ENCODE measurements around the gene ZNF862. TPM values are rescaled to one million over a fixed set of nuclear protein-coding genes. Genes with fewer than 3 reads are reported as not detected.

The ZNF862 gene
- total RNA-seq, 6 donors from 2014 or later = 7.1 to 31.4 (median 16.7) TPM

- no peak for TF ChIP-seq EP300 (IDR thresholded peaks at IDR 0.05)
- TF ChIP-seq POLR2AphosphoS5 (IDR thresholded peaks at IDR 0.05) = no peak
- TF ChIP-seq POLR2A (IDR thresholded peaks at IDR 0.05) = no peak
- TF ChIP-seq, protein P1, sequence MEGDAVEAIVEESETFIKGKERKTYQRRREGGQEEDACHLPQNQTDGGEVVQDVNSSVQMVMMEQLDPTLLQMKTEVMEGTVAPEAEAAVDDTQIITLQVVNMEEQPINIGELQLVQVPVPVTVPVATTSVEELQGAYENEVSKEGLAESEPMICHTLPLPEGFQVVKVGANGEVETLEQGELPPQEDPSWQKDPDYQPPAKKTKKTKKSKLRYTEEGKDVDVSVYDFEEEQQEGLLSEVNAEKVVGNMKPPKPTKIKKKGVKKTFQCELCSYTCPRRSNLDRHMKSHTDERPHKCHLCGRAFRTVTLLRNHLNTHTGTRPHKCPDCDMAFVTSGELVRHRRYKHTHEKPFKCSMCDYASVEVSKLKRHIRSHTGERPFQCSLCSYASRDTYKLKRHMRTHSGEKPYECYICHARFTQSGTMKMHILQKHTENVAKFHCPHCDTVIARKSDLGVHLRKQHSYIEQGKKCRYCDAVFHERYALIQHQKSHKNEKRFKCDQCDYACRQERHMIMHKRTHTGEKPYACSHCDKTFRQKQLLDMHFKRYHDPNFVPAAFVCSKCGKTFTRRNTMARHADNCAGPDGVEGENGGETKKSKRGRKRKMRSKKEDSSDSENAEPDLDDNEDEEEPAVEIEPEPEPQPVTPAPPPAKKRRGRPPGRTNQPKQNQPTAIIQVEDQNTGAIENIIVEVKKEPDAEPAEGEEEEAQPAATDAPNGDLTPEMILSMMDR (IDR thresholded peaks at IDR 0.05) = no peak
- WGBS, 2 donors = 96 to 98% methylated on average over 11 to 13 of the region's 19 CpGs
- no peaks in the 10 kb centered on the region for H3K36me3 ChIP-seq
- peak in 1 of 2 donors; percentile 68 for DNase-seq
- no peaks in the 10 kb centered on the region for H3K27me3 ChIP-seq
- no peak overlapping the region for H3K4me3 ChIP-seq
- no peaks in the 10 kb centered on the region for H3K4me1 ChIP-seq
- no peaks in the 10 kb centered on the region for H3K9me3 ChIP-seq
- H3K27ac ChIP-seq = no peak overlapping the region
- ATAC-seq (ENCODE audit: low FRiP score in 2 of 2) = no peak
Observed at GRCh38 chr7:149824748-149825566, 13.2 kb upstream of the ZNF862 start.

DNA sequence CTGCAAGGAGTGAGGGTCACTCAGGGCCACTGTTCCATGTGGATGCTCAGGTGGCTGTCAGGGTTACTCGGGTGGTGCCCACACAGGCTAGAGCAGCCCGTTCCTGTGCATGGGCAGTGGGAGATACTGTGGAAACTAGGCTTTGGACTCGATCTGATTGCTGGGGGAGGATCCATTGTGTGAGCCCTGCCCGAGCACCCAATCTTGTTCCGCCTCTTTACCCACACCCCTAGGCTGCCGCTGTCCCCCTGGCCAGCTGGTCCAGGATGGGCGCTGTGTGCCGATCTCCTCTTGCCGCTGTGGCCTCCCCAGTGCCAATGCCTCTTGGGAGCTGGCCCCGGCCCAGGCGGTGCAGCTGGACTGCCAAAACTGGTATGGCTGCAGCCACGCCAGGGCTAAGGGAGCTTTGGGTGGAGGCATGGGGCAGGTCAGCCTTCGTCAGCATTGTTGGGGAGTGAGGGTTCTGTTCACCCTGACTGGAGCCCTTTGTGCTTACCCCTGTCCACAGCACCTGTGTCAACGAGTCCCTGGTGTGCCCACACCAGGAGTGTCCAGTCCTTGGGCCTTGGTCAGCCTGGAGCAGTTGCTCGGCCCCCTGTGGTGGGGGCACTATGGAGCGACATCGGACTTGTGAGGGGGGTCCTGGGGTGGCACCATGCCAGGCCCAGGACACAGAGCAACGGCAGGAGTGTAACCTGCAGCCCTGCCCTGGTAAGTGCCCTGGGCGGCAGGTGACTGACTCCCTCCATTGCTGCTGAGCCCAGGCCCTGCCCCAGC lies 12.4 kb upstream of the ZNF862 start:
- ATAC-seq (ENCODE audit: low FRiP score in 2 of 2) (no peak), DNase-seq (peak in 1 of 2 donors; percentile 74)
- no peaks in the 10 kb centered on the region for H3K9me3 ChIP-seq
- H3K36me3 ChIP-seq = no peaks in the 10 kb centered on the region
- H3K27me3 ChIP-seq = no peaks in the 10 kb centered on the region
- H3K27ac ChIP-seq = no peak overlapping the region
- no peak overlapping the region for H3K4me3 ChIP-seq
- 82 to 85% methylated on average over 12 to 19 of the region's 19 CpGs for WGBS, 2 donors
- no peak for TF ChIP-seq POLR2A (IDR thresholded peaks at IDR 0.05)
- TF ChIP-seq POLR2AphosphoS5 (IDR thresholded peaks at IDR 0.05) = no peak
- no peak for TF ChIP-seq EP300 (IDR thresholded peaks at IDR 0.05)
- TF ChIP-seq, protein P1 (IDR thresholded peaks at IDR 0.05) = no peak
- no peaks in the 10 kb centered on the region for H3K4me1 ChIP-seq

GRCh38 chr7:149826344-149827088 lies 11.7 kb upstream of the ZNF862 start:
- DNase-seq (peak in 1 of 2 donors; percentile 59), ATAC-seq (ENCODE audit: low FRiP score in 2 of 2) (peak in 1 of 2 donors; percentile 2)
- no peak for TF ChIP-seq POLR2A (IDR thresholded peaks at IDR 0.05)
- TF ChIP-seq POLR2AphosphoS5 (IDR thresholded peaks at IDR 0.05) = no peak
- TF ChIP-seq, protein P1 (IDR thresholded peaks at IDR 0.05) = no peak
- TF ChIP-seq EP300 (IDR thresholded peaks at IDR 0.05) = no peak
- H3K4me1 ChIP-seq = no peaks in the 10 kb centered on the region
- no peaks in the 10 kb centered on the region for H3K36me3 ChIP-seq
- no peaks in the 10 kb centered on the region for H3K9me3 ChIP-seq
- WGBS, 2 donors = 74 to 79% methylated on average over 5 to 12 of the region's 12 CpGs
- no peak overlapping the region for H3K4me3 ChIP-seq
- no peak overlapping the region for H3K27ac ChIP-seq
- no peaks in the 10 kb centered on the region for H3K27me3 ChIP-seq

GRCh38 chr7:149827089-149827981 lies 10.8 kb upstream of the ZNF862 start:
- DNase-seq = no peak
- ATAC-seq (ENCODE audit: low FRiP score in 2 of 2) = peak in 1 of 2 donors; percentile 7
- TF ChIP-seq EP300 (IDR thresholded peaks at IDR 0.05) = no peak
- no peak for TF ChIP-seq POLR2A (IDR thresholded peaks at IDR 0.05)
- TF ChIP-seq POLR2AphosphoS5 (IDR thresholded peaks at IDR 0.05) = no peak
- TF ChIP-seq, protein P1 (IDR thresholded peaks at IDR 0.05) = no peak

More at GRCh38 chr7:149827089-149827981, 10.8 kb upstream of the ZNF862 start:
- Histone ChIP-seq H3K9me3 (no peaks in the 10 kb centered on the region), H3K27me3 (no peaks in the 10 kb centered on the region), H3K4me1 (no peaks in the 10 kb centered on the region), H3K27ac (no peak overlapping the region), H3K4me3 (no peak overlapping the region), H3K36me3 (no peaks in the 10 kb centered on the region)
- WGBS, 2 donors = 81 to 84% methylated on average over 17 to 23 of the region's 23 CpGs
